Mesenchymal stem cell (in vitro differentiated cells and primary cell): Measurements from ENCODE around the gene TNIP1.

Source experiments
- DNase-seq: peaks from one replicate; pipeline ENCODE4 v3.0.0-alpha.2; 2013
- H2AFZ ChIP-seq: one replicate; pipeline ENCODE4 v1.6.1; 2013; ENCODE audit warnings: low read depth, mild to moderate bottlenecking, control low read depth, inconsistent platforms, low read length, moderate library complexity
- H2AK5ac ChIP-seq: 2 replicates; pipeline ENCODE4 v1.6.1; 2013; ENCODE audit warnings: low read length, moderate library complexity, mild to moderate bottlenecking, inconsistent platforms; ENCODE audit not compliant: severe bottlenecking
- H2BK120ac ChIP-seq: one replicate; pipeline ENCODE4 v1.6.1; 2013; ENCODE audit warnings: low read depth, mild to moderate bottlenecking, inconsistent platforms, low read length, moderate library complexity
- H2BK12ac ChIP-seq, 2 experiments: one replicate each; pipeline ENCODE4 v1.6.1; 2013; ENCODE audit warnings: inconsistent platforms in 2 of 2, low read length in 2 of 2, mild to moderate bottlenecking in 2 of 2, moderate library complexity in 2 of 2, control low read depth in 1 of 2
- H2BK15ac ChIP-seq: one replicate; pipeline ENCODE4 v1.6.1; 2013; ENCODE audit warnings: mild to moderate bottlenecking, low read depth, inconsistent platforms; ENCODE audit not compliant: poor library complexity, severe bottlenecking
- H2BK5ac ChIP-seq: 2 replicates; pipeline ENCODE4 v1.6.1; 2013; ENCODE audit warnings: low read depth, mild to moderate bottlenecking, low read length, control low read depth, inconsistent platforms; ENCODE audit not compliant: poor library complexity, severe bottlenecking
- H3K14ac ChIP-seq, 2 experiments: one replicate each; pipeline ENCODE4 v1.6.1; 2013; ENCODE audit warnings: inconsistent platforms in 2 of 2, low read length in 2 of 2, control low read depth in 1 of 2, mild to moderate bottlenecking in 1 of 2, moderate library complexity in 1 of 2
- H3K18ac ChIP-seq, 2 experiments: one replicate each; pipeline ENCODE4 v1.6.1; 2013; ENCODE audit warnings: inconsistent platforms in 2 of 2, low read length in 2 of 2, control low read depth in 1 of 2, low read depth in 1 of 2, mild to moderate bottlenecking in 1 of 2
- H3K23ac ChIP-seq, 2 experiments: one replicate each; pipeline ENCODE4 v1.6.1; 2013; ENCODE audit warnings: inconsistent platforms in 2 of 2, low read length in 2 of 2, mild to moderate bottlenecking in 2 of 2, moderate library complexity in 2 of 2, control low read depth in 1 of 2
- H3K27ac ChIP-seq: 2 replicates; pipeline ENCODE4 v1.5.1; 2013; ENCODE audit warnings: mild to moderate bottlenecking, moderate library complexity, low read length, control low read depth, inconsistent platforms; ENCODE audit not compliant: poor library complexity, severe bottlenecking
- H3K27me3 ChIP-seq, 2 experiments: 2 replicates each; pipeline versions ENCODE4 v1.6.1 to v1.7.0; 2013; ENCODE audit warnings: low read length in 2 of 2, mild to moderate bottlenecking in 2 of 2, moderate library complexity in 2 of 2, control low read depth in 1 of 2, inconsistent platforms in 1 of 2; ENCODE audit not compliant: control insufficient read depth in 1 of 2, insufficient read depth in 1 of 2
- H3K36me3 ChIP-seq, 2 experiments: 2 replicates each; pipeline versions ENCODE4 v1.6.1 to v1.7.0; 2013; ENCODE audit warnings: low read length in 2 of 2, control low read depth in 1 of 2, inconsistent platforms in 1 of 2, low read depth in 1 of 2, mild to moderate bottlenecking in 1 of 2; ENCODE audit not compliant: insufficient read depth in 2 of 2, control insufficient read depth in 1 of 2
- H3K4ac ChIP-seq, 2 experiments: one replicate each; pipeline ENCODE4 v1.6.1; 2013; ENCODE audit warnings: inconsistent platforms in 2 of 2, low read length in 2 of 2, mild to moderate bottlenecking in 2 of 2, moderate library complexity in 2 of 2, control low read depth in 1 of 2, low read depth in 1 of 2
- H3K4me1 ChIP-seq: 2 replicates; pipeline ENCODE4 v1.6.1; 2013; ENCODE audit warnings: low read depth, low read length, control low read depth; ENCODE audit not compliant: control insufficient read depth, insufficient read depth
- H3K4me2 ChIP-seq: 2 replicates; pipeline ENCODE4 v1.6.1; 2013; ENCODE audit warnings: low read length, mild to moderate bottlenecking, inconsistent platforms; ENCODE audit not compliant: poor library complexity, severe bottlenecking
- H3K4me3 ChIP-seq, 2 experiments: 2 replicates each; pipeline versions ENCODE4 v1.5.1 to v1.7.0; 2013; ENCODE audit warnings: low read length in 2 of 2, mild to moderate bottlenecking in 2 of 2, control low read depth in 1 of 2, low read depth in 1 of 2; ENCODE audit not compliant: insufficient read depth in 1 of 2
- H3K79me1 ChIP-seq: replicated peaks from 2 replicates; pipeline ENCODE4 v1.6.1; 2013; ENCODE audit warnings: mild to moderate bottlenecking, control low read depth, low read length, inconsistent platforms; ENCODE audit not compliant: poor library complexity, severe bottlenecking
- H3K9ac ChIP-seq: 2 replicates; pipeline ENCODE4 v1.7.0; 2013; ENCODE audit warnings: mild to moderate bottlenecking, low read length, moderate library complexity
- H3K9me3 ChIP-seq: 2 replicates; pipeline ENCODE4 v1.7.0; 2013; ENCODE audit warnings: mild to moderate bottlenecking, low read length; ENCODE audit not compliant: control insufficient read depth
- H4K8ac ChIP-seq: one replicate; pipeline ENCODE4 v1.6.1; 2013; ENCODE audit warnings: inconsistent platforms, mild to moderate bottlenecking, low read length, moderate library complexity
- H4K91ac ChIP-seq: one replicate; pipeline ENCODE4 v1.6.1; 2013; ENCODE audit warnings: mild to moderate bottlenecking, low read length, inconsistent platforms
- WGBS: methylation state at CpG from one replicate; pipeline ENCODE4 v1.1.7; 2013; ENCODE audit warnings: mixed read lengths; 5-methylcytosine and 5-hydroxymethylcytosine counted together

The TNIP1 gene

GRCh38 chr5:151072630-151073025 lies 8.2 kb downstream of the TNIP1 start:
- Histone ChIP-seq H3K4ac (no peak overlapping the region), H3K4me3 (no peak overlapping the region), H2BK15ac (no peak overlapping the region), H2BK12ac (no peak overlapping the region), H4K91ac (no peak overlapping the region), H3K27me3 (no peaks in the 10 kb centered on the region), H3K9me3 (no peaks in the 10 kb centered on the region), H2AFZ (no peak overlapping the region), H4K8ac (no peak overlapping the region), H2AK5ac (peak overlapping the region; percentile 87), H2BK5ac (no peak overlapping the region), H3K14ac (no peak overlapping the region), H2BK120ac (no peak overlapping the region), H3K79me1 (no peaks in the 10 kb centered on the region), H3K4me1 (peaks cover 54% of the 10 kb centered on the region), H3K18ac (no peak overlapping the region), H3K36me3 (peaks cover 6 to 29% of the 10 kb centered on the region in 2 experiments), H3K4me2 (no peak overlapping the region), H3K9ac (no peak overlapping the region), H3K27ac (peak overlapping the region; percentile 76), H3K23ac (no peak overlapping the region)
- DNase-seq, result peak; percentile 75
- 27% methylated on average over 5 of the region's 5 CpGs for WGBS

GRCh38 chr5:151071848-151072629 lies 8.8 kb downstream of the TNIP1 start:
- H2AFZ ChIP-seq, result no peak overlapping the region
- H3K4me1 ChIP-seq, result peaks cover 56% of the 10 kb centered on the region
- H2BK120ac ChIP-seq, result no peak overlapping the region
- H4K91ac ChIP-seq, result peak overlapping the region; percentile 71
- H2BK15ac ChIP-seq, result no peak overlapping the region
- peak overlapping the region; percentile 11 for H2BK5ac ChIP-seq
- no peaks in the 10 kb centered on the region for H3K9me3 ChIP-seq
- H3K4me2 ChIP-seq, result no peak overlapping the region
- H4K8ac ChIP-seq, result peak overlapping the region; percentile 62
- no peak overlapping the region for H3K23ac ChIP-seq
- peak; percentile 18 for DNase-seq
- H3K14ac ChIP-seq, result no peak overlapping the region
- peak overlapping the region in 1 of 2 experiments; percentile 75 for H2BK12ac ChIP-seq
- H3K27ac ChIP-seq, result peak overlapping the region; percentile 76
- H3K18ac ChIP-seq, result peak overlapping the region; percentile 9 to 35
- no peak overlapping the region for H3K9ac ChIP-seq
- no peak overlapping the region for H3K4ac ChIP-seq
- no peak overlapping the region for H3K4me3 ChIP-seq
- H2AK5ac ChIP-seq, result peak overlapping the region; percentile 87
- no peaks in the 10 kb centered on the region for H3K79me1 ChIP-seq
- H3K36me3 ChIP-seq, result peaks cover 10 to 32% of the 10 kb centered on the region in 2 experiments
- WGBS, result 97% methylated on average over 9 of the region's 10 CpGs
- H3K27me3 ChIP-seq, result no peaks in the 10 kb centered on the region

- Histone ChIP-seq H3K9me3 (no peaks in the 10 kb centered on the region), H3K14ac (no peak overlapping the region), H2BK15ac (no peak overlapping the region), H3K4me2 (no peak overlapping the region), H2AFZ (no peak overlapping the region), H3K18ac (peak overlapping the region in 1 of 2 experiments; percentile 40), H3K36me3 (peaks cover 11 to 30% of the 10 kb centered on the region in 2 experiments), H3K4ac (no peak overlapping the region), H3K27me3 (peaks cover 0 to 4% of the 10 kb centered on the region in 2 experiments), H3K9ac (no peak overlapping the region), H3K79me1 (no peaks in the 10 kb centered on the region), H3K4me3 (no peak overlapping the region), H2BK5ac (no peak overlapping the region), H3K4me1 (peaks cover 55% of the 10 kb centered on the region), H4K8ac (no peak overlapping the region), H4K91ac (no peak overlapping the region), H3K27ac (peak overlapping the region; percentile 9), H2AK5ac (peak overlapping the region; percentile 58), H2BK12ac (no peak overlapping the region), H3K23ac (no peak overlapping the region), H2BK120ac (no peak overlapping the region)
- no peak for DNase-seq
- 100% methylated on average over 1 of the region's 4 CpGs for WGBS
Observed at GRCh38 chr5:151071021-151071420, 9.8 kb downstream of the TNIP1 start.

GRCh38 chr5:151070449-151070848 lies 10.4 kb downstream of the TNIP1 start:
- Histone ChIP-seq H3K36me3 (peaks cover 11 to 30% of the 10 kb centered on the region in 2 experiments), H3K27me3 (peaks cover 0 to 4% of the 10 kb centered on the region in 2 experiments), H3K4me2 (no peak overlapping the region), H3K9ac (no peak overlapping the region), H3K27ac (peak overlapping the region; percentile 43), H4K91ac (no peak overlapping the region), H2BK12ac (no peak overlapping the region), H2BK120ac (no peak overlapping the region), H2AFZ (no peak overlapping the region), H3K23ac (no peak overlapping the region), H2BK5ac (no peak overlapping the region), H2AK5ac (peak overlapping the region; percentile 3), H2BK15ac (no peak overlapping the region), H3K79me1 (no peaks in the 10 kb centered on the region), H4K8ac (no peak overlapping the region), H3K14ac (no peak overlapping the region), H3K9me3 (no peaks in the 10 kb centered on the region), H3K4me1 (peaks cover 50% of the 10 kb centered on the region), H3K4me3 (no peak overlapping the region), H3K4ac (no peak overlapping the region), H3K18ac (no peak overlapping the region)
- 41% methylated on average over 2 of the region's 2 CpGs for WGBS
- peak; percentile 42 for DNase-seq
